ENCODE results near the gene OR5T2.

DNA sequence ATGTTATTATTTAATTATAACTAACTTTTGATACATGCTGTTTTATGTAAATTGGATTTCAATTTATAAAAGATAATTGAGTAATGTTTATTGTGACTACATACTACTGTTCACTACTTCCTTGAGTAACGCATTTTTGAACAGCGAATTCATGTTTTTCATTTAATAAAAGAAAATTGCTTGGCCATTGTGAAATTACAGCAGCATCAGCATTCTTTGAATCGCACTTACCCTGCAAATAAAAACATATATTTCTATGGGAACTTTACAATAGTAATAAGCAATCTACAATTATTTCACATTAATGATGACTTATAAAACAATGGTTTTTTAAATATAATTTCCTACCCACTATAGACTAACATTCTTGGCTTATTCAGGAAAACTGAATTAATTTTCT lies 37.4 kb downstream of the OR5T2 start:
- TF ChIP-seq, protein P1, sequence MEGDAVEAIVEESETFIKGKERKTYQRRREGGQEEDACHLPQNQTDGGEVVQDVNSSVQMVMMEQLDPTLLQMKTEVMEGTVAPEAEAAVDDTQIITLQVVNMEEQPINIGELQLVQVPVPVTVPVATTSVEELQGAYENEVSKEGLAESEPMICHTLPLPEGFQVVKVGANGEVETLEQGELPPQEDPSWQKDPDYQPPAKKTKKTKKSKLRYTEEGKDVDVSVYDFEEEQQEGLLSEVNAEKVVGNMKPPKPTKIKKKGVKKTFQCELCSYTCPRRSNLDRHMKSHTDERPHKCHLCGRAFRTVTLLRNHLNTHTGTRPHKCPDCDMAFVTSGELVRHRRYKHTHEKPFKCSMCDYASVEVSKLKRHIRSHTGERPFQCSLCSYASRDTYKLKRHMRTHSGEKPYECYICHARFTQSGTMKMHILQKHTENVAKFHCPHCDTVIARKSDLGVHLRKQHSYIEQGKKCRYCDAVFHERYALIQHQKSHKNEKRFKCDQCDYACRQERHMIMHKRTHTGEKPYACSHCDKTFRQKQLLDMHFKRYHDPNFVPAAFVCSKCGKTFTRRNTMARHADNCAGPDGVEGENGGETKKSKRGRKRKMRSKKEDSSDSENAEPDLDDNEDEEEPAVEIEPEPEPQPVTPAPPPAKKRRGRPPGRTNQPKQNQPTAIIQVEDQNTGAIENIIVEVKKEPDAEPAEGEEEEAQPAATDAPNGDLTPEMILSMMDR (IDR thresholded peaks at IDR 0.05; ENCODE audit: insufficient read depth, low read depth, low read length), result no peak
- TF ChIP-seq EZH2 (IDR thresholded peaks at IDR 0.05; ENCODE audit: insufficient read depth, low read length), result no peak

Measured in astrocyte (in vitro differentiated cells and primary cell).